HEK293 (cell line): ENCODE data around the gene DNAJB6.
A peak's percentile ranks its signal among the peaks of the same experiment; 100 is the strongest.

Experiments used
- CTCF ChIA-PET: fragments of 350-600 bp; formaldehyde crosslinking; extraction: SDS; loops from one replicate; lab custom pipeline; 2021; ENCODE audit warnings: antibody characterized with exemption; lab: Yijun Ruan, JAX
- POLR2A ChIA-PET: fragments of 300-600 bp; formaldehyde crosslinking; extraction: SDS; loops from one replicate; lab custom pipeline; 2020; ENCODE audit warnings: antibody characterized with exemption, inconsistent platforms; lab: Yijun Ruan, JAX
- H3K27ac ChIP-seq: fragments of 200-500 bp; sonication (Bioruptor generic); 2 replicates; pipeline ENCODE4 v1.5.1; 2014; ENCODE audit warnings: low read depth, low read length, control low read depth, inconsistent platforms; ENCODE audit errors: extremely low read depth
- H3K36me3 ChIP-seq, 2 experiments: fragments of 200-500 bp in 1 of 2; sonication (Bioruptor generic) in 1 of 2; 1 replicate in 1 of 2; 2 replicates in 1 of 2; pipeline ENCODE4 v1.5.1; 2014 to 2017; ENCODE audit warnings: inconsistent platforms in 2 of 2, low read length in 2 of 2; ENCODE audit not compliant: control insufficient read depth in 2 of 2, insufficient read depth in 1 of 2
- H3K4me1 ChIP-seq: fragments of 200-500 bp; sonication (Bioruptor generic); 2 replicates; pipeline ENCODE4 v1.5.1; 2014; ENCODE audit warnings: mild to moderate bottlenecking, low read length, inconsistent platforms; ENCODE audit not compliant: control insufficient read depth, insufficient read depth
- H3K4me3 ChIP-seq: 2 replicates; pipeline ENCODE4 v1.5.1; 2011; ENCODE audit warnings: low read depth, mild to moderate bottlenecking, control low read depth, low read length, moderate library complexity
- H3K9me3 ChIP-seq: fragments of 200-500 bp; sonication (Bioruptor generic); 2 replicates; pipeline ENCODE4 v1.5.1; 2014; ENCODE audit warnings: low read depth, low read length, inconsistent platforms; ENCODE audit not compliant: control insufficient read depth, insufficient read depth
- EGR2 ChIP-seq: fragments of 450-650 bp; formaldehyde crosslinking; IDR thresholded peaks from 2 replicates; pipeline ENCODE4 v1.5.1; 2016; ENCODE audit warnings: low read depth, missing biosample characterization, missing genetic modification characterization
- GLIS1 ChIP-seq: fragments of 450-650 bp; formaldehyde crosslinking; IDR thresholded peaks from 2 replicates; pipeline ENCODE4 v1.5.1; 2016; ENCODE audit warnings: missing biosample characterization, missing genetic modification characterization
- SP3 ChIP-seq: fragments of 450-650 bp; formaldehyde crosslinking; IDR thresholded peaks from 2 replicates; pipeline ENCODE4 v1.5.1; 2016; ENCODE audit warnings: missing biosample characterization, missing genetic modification characterization
- SP7 ChIP-seq: fragments of 450-650 bp; formaldehyde crosslinking; IDR thresholded peaks from 2 replicates; pipeline ENCODE4 v1.5.1; 2016; ENCODE audit warnings: missing biosample characterization, missing genetic modification characterization
- TRIM28 ChIP-seq: IDR thresholded peaks from 2 replicates; pipeline ENCODE4 v1.6.1; 2011; ENCODE audit warnings: low read length, control low read depth, borderline replicate concordance
- ZBTB17 ChIP-seq: fragments of 450-650 bp; formaldehyde crosslinking; IDR thresholded peaks from 2 replicates; pipeline ENCODE4 v1.5.1; 2016; ENCODE audit warnings: missing biosample characterization, missing genetic modification characterization
- ZNF112 ChIP-seq: fragments of 450-650 bp; formaldehyde crosslinking; IDR thresholded peaks from 2 replicates; pipeline ENCODE4 v1.5.0; 2017; ENCODE audit warnings: missing biosample characterization, missing genetic modification characterization
- ZNF600 ChIP-seq: fragments of 450-650 bp; formaldehyde crosslinking; IDR thresholded peaks from 2 replicates; pipeline ENCODE4 v1.5.1; 2016; ENCODE audit warnings: missing biosample characterization, missing genetic modification characterization
- ZNF664 ChIP-seq: fragments of 450-650 bp; formaldehyde crosslinking; IDR thresholded peaks from 2 replicates; pipeline ENCODE4 v1.5.1; 2016; ENCODE audit warnings: missing biosample characterization, missing genetic modification characterization
- ZNF785 ChIP-seq: fragments of 450-650 bp; formaldehyde crosslinking; IDR thresholded peaks from 2 replicates; pipeline ENCODE4 v1.5.1; 2016; ENCODE audit warnings: missing biosample characterization, missing genetic modification characterization
- ZNF792 ChIP-seq: fragments of 450-650 bp; formaldehyde crosslinking; IDR thresholded peaks from 2 replicates; pipeline ENCODE4 v1.5.1; 2016; ENCODE audit warnings: missing biosample characterization, missing genetic modification characterization
- ZSCAN30 ChIP-seq: fragments of 450-650 bp; IDR thresholded peaks from 2 replicates; pipeline ENCODE4 v1.5.1; 2018; ENCODE audit warnings: missing biosample characterization, mild to moderate bottlenecking, missing genetic modification characterization, moderate library complexity
- TF ChIP-seq, protein P1 (sequence below): fragments of 450-650 bp; formaldehyde crosslinking; IDR thresholded peaks from 2 replicates; pipeline ENCODE4 v1.5.1; 2016; ENCODE audit warnings: missing biosample characterization, missing genetic modification characterization, borderline replicate concordance
- TF ChIP-seq, protein P2 (sequence below): fragments of 450-650 bp; formaldehyde crosslinking; conservative IDR thresholded peaks from 2 replicates; pipeline ENCODE4 v1.5.1; 2016; ENCODE audit warnings: low read depth, missing biosample characterization, missing genetic modification characterization
- TF ChIP-seq, protein P3 (sequence below): fragments of 450-650 bp; formaldehyde crosslinking; IDR thresholded peaks from 2 replicates; pipeline ENCODE4 v1.5.1; 2016; ENCODE audit warnings: missing biosample characterization, missing genetic modification characterization
- TF ChIP-seq, protein P4 (sequence below): fragments of 450-650 bp; formaldehyde crosslinking; IDR thresholded peaks from 2 replicates; pipeline ENCODE4 v1.5.1; 2016; ENCODE audit warnings: missing biosample characterization, missing genetic modification characterization
- TF ChIP-seq, protein P5 (sequence below): fragments of 450-650 bp; IDR thresholded peaks from 2 replicates; pipeline ENCODE4 v1.5.1; 2018; ENCODE audit warnings: missing biosample characterization, mild to moderate bottlenecking, missing genetic modification characterization

The DNAJB6 gene

DNA sequence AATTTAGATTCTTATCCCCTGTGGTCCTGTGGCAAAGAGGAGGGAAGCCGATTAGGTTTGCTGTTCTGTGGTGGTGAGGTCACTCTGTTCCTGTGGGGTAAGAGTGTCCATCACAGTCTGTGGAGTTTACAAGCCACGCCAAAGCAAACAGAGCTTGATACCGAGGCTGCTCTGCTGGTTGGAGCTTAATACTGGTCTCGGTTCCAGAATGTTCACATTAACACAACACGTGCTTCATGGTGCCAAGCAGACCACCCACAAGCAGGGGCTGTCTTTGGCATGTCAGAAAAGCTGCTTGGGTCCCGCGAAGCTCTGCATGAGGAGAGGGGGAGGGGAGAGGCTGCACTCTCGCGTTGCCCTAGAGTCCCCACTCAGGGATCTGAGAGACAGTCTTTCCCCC lies 47.5 kb downstream of the DNAJB6 start:
- Histone ChIP-seq H3K4me3 (no peak overlapping the region), H3K36me3 (peaks cover 5 to 61% of the 10 kb centered on the region in 2 experiments), H3K9me3 (no peaks in the 10 kb centered on the region), H3K27ac (no peak overlapping the region), H3K4me1 (no peaks in the 10 kb centered on the region)
- TF ChIP-seq EGR2, result no peak
- TF ChIP-seq, protein P1, sequence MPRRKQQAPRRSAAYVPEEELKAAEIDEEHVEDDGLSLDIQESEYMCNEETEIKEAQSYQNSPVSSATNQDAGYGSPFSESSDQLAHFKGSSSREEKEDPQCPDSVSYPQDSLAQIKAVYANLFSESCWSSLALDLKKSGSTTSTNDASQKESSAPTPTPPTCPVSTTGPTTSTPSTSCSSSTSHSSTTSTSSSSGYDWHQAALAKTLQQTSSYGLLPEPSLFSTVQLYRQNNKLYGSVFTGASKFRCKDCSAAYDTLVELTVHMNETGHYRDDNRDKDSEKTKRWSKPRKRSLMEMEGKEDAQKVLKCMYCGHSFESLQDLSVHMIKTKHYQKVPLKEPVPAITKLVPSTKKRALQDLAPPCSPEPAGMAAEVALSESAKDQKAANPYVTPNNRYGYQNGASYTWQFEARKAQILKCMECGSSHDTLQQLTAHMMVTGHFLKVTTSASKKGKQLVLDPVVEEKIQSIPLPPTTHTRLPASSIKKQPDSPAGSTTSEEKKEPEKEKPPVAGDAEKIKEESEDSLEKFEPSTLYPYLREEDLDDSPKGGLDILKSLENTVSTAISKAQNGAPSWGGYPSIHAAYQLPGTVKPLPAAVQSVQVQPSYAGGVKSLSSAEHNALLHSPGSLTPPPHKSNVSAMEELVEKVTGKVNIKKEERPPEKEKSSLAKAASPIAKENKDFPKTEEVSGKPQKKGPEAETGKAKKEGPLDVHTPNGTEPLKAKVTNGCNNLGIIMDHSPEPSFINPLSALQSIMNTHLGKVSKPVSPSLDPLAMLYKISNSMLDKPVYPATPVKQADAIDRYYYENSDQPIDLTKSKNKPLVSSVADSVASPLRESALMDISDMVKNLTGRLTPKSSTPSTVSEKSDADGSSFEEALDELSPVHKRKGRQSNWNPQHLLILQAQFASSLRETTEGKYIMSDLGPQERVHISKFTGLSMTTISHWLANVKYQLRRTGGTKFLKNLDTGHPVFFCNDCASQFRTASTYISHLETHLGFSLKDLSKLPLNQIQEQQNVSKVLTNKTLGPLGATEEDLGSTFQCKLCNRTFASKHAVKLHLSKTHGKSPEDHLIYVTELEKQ (tag by site-specific recombination), result no peak
- TF ChIP-seq ZNF112, result no peak
- peak; percentile 63 for TF ChIP-seq GLIS1 (tag by site-specific recombination)
- TF ChIP-seq ZNF664 (tag by site-specific recombination), result no peak
- POLR2A ChIA-PET, result no interaction called here
- CTCF ChIA-PET, result interaction anchor here (0.6 to 1.4 kb wide), 2 partner anchors 110 to 1877 kb away, joined by 3 read pairs; no protein-coding TSS in a partner anchor

DNA sequence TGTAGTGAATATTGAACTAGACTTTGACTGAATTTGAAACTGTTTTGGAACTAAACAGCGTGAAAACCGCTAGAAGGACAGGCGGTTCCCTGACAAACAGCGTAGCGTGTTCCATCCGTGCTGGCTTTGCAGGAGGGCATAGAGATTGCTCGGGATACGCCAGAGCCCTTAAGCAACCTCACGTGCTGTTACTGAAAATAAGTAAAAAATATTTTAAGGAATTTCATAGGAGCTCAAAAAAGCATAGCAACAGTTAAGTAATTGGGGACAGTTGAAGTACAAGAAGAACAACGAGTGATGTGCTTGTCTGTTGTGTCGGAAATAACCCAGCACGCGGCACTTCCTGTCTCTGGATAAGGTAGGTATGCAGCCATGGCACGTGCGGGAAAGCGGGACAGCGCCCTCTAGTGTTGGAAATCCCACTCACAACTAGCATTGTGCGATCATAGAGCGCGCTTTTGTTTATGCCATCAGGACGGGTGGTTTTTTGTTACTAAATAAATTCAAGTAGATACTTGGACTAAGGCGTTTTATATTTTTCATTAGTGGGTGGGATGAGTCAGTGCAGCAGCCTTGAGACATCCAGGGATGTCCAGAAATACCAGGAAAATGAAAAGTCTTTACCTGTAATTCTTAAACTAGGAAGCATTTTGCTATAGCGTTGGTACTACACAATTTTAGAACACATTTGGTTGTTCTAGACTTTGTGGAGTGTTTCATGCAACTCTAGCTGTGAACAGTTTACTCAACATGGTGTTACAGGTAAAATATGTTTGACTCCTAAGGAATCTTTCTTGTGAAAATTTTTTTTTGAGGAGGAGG lies 50.4 kb downstream of the DNAJB6 start:
- Histone ChIP-seq H3K4me1 (no peaks in the 10 kb centered on the region), H3K36me3 (peaks cover 5 to 72% of the 10 kb centered on the region in 2 experiments), H3K27ac (no peak overlapping the region), H3K9me3 (no peaks in the 10 kb centered on the region), H3K4me3 (no peak overlapping the region)
- CTCF ChIA-PET, result interaction anchor here (0.6 to 2.6 kb wide), 28 partner anchors 8 to 1953 kb away, joined by 3 to 20 read pairs (median 3); no protein-coding TSS in a partner anchor
- POLR2A ChIA-PET, result no interaction called here
- TF ChIP-seq, protein P2, sequence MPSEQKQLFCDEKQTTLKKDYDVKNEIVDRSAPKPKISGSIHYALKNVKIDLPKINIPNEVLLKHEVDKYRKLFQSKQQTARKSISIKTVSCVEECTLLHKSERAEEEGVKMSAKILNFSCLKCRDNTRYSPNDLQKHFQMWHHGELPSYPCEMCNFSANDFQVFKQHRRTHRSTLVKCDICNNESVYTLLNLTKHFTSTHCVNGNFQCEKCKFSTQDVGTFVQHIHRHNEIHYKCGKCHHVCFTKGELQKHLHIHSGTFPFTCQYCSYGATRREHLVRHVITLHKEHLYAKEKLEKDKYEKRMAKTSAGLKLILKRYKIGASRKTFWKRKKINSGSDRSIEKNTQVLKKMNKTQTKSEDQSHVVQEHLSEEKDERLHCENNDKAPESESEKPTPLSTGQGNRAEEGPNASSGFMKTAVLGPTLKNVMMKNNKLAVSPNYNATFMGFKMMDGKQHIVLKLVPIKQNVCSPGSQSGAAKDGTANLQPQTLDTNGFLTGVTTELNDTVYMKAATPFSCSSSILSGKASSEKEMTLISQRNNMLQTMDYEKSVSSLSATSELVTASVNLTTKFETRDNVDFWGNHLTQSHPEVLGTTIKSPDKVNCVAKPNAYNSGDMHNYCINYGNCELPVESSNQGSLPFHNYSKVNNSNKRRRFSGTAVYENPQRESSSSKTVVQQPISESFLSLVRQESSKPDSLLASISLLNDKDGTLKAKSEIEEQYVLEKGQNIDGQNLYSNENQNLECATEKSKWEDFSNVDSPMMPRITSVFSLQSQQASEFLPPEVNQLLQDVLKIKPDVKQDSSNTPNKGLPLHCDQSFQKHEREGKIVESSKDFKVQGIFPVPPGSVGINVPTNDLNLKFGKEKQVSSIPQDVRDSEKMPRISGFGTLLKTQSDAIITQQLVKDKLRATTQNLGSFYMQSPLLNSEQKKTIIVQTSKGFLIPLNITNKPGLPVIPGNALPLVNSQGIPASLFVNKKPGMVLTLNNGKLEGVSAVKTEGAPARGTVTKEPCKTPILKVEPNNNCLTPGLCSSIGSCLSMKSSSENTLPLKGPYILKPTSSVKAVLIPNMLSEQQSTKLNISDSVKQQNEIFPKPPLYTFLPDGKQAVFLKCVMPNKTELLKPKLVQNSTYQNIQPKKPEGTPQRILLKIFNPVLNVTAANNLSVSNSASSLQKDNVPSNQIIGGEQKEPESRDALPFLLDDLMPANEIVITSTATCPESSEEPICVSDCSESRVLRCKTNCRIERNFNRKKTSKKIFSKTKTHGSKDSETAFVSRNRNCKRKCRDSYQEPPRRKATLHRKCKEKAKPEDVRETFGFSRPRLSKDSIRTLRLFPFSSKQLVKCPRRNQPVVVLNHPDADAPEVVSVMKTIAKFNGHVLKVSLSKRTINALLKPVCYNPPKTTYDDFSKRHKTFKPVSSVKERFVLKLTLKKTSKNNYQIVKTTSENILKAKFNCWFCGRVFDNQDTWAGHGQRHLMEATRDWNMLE (tag by site-specific recombination), result peak; percentile 54
- TF ChIP-seq TRIM28 (peak; percentile 74; the same call in 1 of the 2 replicates), ZNF785 (tag by site-specific recombination) (no peak), ZNF600 (tag by site-specific recombination) (peak; percentile 86), SP7 (tag by site-specific recombination) (0 out of 2 replicates have a peak, but pooled peaks have one; percentile 20), ZSCAN30 (tag by site-specific recombination) (peak; percentile 95; the same call in 1 of the 2 replicates), ZBTB17 (tag by site-specific recombination) (peak; percentile 76), ZNF792 (tag by site-specific recombination) (no peak), SP3 (tag by site-specific recombination) (no peak)
- TF ChIP-seq, protein P3, sequence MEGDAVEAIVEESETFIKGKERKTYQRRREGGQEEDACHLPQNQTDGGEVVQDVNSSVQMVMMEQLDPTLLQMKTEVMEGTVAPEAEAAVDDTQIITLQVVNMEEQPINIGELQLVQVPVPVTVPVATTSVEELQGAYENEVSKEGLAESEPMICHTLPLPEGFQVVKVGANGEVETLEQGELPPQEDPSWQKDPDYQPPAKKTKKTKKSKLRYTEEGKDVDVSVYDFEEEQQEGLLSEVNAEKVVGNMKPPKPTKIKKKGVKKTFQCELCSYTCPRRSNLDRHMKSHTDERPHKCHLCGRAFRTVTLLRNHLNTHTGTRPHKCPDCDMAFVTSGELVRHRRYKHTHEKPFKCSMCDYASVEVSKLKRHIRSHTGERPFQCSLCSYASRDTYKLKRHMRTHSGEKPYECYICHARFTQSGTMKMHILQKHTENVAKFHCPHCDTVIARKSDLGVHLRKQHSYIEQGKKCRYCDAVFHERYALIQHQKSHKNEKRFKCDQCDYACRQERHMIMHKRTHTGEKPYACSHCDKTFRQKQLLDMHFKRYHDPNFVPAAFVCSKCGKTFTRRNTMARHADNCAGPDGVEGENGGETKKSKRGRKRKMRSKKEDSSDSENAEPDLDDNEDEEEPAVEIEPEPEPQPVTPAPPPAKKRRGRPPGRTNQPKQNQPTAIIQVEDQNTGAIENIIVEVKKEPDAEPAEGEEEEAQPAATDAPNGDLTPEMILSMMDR, result peak; percentile 81
- TF ChIP-seq, protein P4, sequence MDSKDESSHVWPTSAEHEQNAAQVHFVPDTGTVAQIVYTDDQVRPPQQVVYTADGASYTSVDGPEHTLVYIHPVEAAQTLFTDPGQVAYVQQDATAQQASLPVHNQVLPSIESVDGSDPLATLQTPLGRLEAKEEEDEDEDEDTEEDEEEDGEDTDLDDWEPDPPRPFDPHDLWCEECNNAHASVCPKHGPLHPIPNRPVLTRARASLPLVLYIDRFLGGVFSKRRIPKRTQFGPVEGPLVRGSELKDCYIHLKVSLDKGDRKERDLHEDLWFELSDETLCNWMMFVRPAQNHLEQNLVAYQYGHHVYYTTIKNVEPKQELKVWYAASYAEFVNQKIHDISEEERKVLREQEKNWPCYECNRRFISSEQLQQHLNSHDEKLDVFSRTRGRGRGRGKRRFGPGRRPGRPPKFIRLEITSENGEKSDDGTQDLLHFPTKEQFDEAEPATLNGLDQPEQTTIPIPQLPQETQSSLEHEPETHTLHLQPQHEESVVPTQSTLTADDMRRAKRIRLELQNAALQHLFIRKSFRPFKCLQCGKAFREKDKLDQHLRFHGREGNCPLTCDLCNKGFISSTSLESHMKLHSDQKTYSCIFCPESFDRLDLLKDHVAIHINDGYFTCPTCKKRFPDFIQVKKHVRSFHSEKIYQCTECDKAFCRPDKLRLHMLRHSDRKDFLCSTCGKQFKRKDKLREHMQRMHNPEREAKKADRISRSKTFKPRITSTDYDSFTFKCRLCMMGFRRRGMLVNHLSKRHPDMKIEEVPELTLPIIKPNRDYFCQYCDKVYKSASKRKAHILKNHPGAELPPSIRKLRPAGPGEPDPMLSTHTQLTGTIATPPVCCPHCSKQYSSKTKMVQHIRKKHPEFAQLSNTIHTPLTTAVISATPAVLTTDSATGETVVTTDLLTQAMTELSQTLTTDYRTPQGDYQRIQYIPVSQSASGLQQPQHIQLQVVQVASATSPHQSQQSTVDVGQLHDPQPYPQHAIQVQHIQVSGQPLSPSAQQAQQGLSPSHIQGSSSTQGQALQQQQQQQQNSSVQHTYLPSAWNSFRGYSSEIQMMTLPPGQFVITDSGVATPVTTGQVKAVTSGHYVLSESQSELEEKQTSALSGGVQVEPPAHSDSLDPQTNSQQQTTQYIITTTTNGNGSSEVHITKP (tag by site-specific recombination), result no peak
- TF ChIP-seq, protein P5, sequence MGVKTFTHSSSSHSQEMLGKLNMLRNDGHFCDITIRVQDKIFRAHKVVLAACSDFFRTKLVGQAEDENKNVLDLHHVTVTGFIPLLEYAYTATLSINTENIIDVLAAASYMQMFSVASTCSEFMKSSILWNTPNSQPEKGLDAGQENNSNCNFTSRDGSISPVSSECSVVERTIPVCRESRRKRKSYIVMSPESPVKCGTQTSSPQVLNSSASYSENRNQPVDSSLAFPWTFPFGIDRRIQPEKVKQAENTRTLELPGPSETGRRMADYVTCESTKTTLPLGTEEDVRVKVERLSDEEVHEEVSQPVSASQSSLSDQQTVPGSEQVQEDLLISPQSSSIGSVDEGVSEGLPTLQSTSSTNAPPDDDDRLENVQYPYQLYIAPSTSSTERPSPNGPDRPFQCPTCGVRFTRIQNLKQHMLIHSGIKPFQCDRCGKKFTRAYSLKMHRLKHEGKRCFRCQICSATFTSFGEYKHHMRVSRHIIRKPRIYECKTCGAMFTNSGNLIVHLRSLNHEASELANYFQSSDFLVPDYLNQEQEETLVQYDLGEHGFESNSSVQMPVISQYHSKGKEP (tag by site-specific recombination), result peak; percentile 25; the same call in 1 of the 2 replicates
